Endometrial microvascular endothelial cells (primary cell): ENCODE results near the gene NBPF9. TPM values are rescaled to one million over a fixed set of nuclear protein-coding genes. Genes with fewer than 3 reads are reported as not detected.
"Not testable (repeated sequence)": the region's sequence is repeated elsewhere in the genome, so short reads cannot be mapped to it uniquely, and the experiment has no call there.

ENCODE experiments used
- in situ Hi-C: cut with HindIII; loops from 2 replicates; pipeline ENCODE4 v1.10.0; 2017; ENCODE audit warnings: low sequenced_read_pairs, low pct_unique_long_range_greater_than_20kb; ENCODE audit errors: inconsistent ontology term
- total RNA-seq: library from RNA; depleted of rRNA; stranded (reverse); fragments of >200 nt; gene quantifications from one replicate; pipeline ENCODE4 v1.2.3, GENCODE V29; 2015; ENCODE audit errors: inconsistent ontology term

The NBPF9 gene
- total RNA-seq, 1 donor from 2014 or later: 8.5 TPM

DNA sequence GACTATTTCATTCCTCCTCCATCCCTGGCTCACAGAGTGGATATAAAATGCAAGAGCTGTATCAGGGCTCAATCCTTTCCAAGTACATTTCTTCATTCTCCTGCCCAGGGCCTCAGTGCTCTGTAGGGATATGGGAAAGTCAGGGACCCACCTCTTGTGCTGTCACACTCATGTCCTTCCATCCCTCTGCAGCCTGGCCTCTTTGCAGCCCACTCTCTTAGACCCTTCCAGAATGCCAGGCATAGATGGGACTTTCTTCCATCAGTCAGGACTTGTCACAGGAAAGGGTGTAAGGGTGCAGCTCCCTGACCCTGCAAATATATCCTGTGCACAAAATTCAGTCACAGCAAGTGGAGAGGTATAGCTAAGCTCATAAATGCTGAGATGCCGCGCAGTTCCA is 86.7 kb downstream of the NBPF9 start:
- in situ Hi-C loops: not testable (repeated sequence)

DNA sequence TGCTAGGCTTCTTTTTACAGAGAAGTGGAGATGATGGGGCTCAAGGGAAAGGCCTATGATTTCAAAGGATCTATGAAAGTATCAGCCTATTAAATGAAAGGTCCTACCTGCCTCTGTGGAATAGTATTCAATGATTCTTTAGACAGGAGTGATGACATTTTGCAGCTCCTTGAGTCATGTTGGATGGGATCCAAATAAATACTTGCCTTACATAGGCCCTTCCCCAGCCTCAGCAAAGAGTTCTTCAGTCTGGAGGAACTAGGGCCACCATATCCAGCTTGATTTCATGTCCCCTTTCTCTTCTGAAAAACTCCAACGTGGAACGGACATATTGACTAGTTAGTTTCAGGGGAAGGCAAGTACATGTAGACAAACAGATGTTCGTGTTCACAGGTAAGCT is 87.8 kb downstream of the NBPF9 start:
- in situ Hi-C loops: not testable (repeated sequence)

DNA sequence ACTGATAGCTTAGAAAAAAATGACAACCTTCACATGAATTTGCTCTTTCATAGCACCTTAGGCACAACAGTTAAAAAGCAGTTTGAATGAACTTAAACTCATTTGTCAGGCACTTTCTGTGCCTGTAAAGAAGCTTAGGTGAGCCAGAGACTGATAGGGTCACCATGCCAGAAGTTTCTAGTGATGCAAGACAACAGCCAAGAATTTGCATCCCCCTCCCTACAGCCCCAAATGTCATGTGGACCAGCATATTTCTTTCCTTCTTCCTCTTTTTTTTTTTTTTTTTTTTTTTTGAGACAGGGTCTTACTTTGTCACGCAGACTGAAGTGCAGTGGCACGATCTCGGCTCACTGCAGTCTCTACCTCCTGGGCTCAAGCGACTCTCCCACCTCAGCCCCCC is 89.8 kb downstream of the NBPF9 start:
- in situ Hi-C loops: not testable (repeated sequence)

DNA sequence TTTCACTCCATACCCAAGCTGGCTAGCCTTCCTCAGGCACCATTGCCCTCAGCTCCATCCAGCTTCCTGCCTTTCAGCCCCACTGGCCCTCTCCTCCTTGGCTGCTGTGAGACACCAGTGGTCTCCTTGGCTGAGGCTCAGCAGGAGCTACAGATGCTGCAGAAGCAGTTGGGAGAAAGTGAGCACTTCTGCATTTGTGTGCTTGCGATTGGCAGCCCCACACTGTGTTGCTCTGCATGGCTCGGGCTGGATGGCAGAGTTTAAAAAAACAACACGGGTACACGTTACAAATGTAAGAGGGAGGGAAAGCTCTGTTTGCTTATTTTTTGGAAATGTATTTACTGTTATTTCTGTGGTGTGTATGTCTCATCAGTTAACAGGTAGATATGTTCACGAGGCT is 90.8 kb downstream of the NBPF9 start:
- in situ Hi-C loops: not testable (repeated sequence)

DNA sequence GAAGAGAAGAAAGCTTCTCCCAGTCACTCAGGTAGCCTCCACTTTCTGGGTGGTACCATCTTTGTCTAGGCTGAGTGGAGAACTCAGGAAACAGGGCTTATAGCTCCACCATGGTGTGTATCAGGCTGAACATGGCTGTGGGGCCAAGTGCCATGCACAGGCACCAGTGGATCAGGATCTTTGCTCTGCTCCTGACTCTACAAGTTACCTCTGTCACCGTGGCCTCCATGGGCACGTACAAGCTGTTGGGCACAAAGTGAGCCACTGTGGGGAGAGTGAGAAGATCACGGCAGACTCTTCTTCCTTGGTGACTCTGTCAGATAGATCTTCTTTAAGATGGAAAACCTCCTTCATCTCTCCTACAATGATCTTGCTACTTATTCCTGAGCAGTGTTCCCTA is 93.6 kb downstream of the NBPF9 start:
- in situ Hi-C loops: not testable (repeated sequence)

DNA sequence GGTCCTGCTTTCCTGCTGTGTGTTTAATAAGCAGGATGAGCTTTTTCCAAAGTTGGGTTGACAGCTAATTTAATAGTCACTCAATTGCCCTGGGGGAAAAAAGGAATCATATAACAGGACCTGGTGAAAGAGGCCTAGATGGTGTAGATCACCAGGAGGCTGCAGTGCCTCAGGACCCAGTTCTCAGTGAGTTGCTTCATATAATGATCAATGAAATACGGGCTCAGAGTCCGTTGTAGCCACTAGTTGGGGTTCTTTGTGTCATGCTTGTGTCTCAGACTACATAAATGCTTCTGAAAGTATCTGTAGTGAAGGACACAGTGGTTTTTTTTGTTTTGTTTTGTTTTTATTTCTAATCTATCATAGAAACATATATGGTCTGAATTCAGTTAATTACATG is 94.6 kb downstream of the NBPF9 start:
- in situ Hi-C loops: not testable (repeated sequence)

DNA sequence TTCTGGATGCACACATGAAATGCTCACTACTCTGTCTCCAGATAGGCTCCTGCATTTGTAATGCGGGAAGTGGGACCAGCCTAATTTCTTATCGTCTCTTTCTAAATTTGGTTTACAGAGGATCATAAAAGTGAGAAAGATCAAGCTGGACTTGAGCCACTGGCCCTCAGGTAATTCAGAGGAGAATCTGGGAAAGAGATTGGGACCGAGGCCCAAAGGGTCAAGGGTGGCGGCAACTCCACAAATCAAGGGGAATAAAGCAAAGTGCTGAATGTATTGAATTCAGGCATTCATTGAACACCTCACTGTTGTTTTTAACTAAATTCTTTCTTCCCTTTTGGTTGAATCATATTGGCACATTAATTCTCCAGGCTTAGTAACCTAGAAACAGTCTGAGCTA is 95.0 kb downstream of the NBPF9 start:
- in situ Hi-C loops: not testable (repeated sequence)
